Uterus (tissue), 2 donors: ENCODE data around the gene NMNAT3.

ENCODE experiments used
- POLR2A ChIP-seq, 2 donors: fragments of 450-650 bp; IDR thresholded peaks; one replicate each; pipeline ENCODE4 v1.6.1; 2016; ENCODE audit warnings: antibody characterized with exemption in 2 of 2, mild to moderate bottlenecking in 1 of 2, moderate library complexity in 1 of 2
- TF ChIP-seq, protein P1 (sequence below), 4 experiments: fragments of 200-600 bp in 2 of 4; fragments of 450-650 bp in 2 of 4; sonication (generic) in 2 of 4; IDR thresholded peaks; one replicate each; pipeline ENCODE4 v1.5.1; 2016 to 2019; ENCODE audit warnings: antibody characterized with exemption in 4 of 4, mild to moderate bottlenecking in 2 of 4, moderate library complexity in 1 of 4

DNA sequence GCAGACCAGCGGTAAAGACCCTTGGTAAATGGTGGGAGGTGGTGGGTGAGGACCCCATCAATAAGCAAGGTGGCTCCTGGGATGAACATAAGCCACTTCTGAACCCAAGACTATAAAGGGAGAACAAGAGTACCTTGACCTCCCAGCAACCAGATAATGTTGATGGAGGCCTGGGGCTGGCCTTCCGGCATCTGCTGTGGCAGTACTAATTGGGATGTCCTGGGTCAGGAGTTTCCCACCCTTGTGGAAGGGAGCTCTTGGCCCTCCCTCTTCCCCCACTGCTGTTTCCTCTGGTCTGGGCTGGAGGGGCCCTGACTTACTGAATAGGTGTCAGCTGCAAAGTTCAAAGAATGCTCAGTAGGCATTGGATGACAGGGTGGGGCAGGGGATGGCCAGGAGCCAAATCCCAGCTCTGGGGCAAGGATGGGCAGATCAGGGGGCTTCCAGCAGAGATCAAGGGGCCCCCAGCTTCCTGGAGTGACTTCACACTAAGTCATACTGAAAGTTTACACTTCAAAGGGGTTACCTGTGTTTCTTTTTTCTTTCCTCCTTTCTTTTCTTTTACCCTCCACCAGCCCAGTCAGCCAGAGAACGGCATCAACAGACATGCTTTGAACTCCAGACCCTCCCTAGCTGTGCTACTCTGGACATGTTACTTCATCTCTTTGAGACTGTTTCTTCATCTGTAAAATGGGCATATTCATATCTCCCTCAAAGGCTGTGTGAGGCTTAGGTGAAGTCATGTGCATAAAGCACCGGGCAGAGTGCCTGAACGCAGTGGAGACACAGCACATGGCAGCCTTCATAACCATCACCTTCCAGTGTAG is 139.8 kb downstream of the NMNAT3 start:
- TF ChIP-seq, protein P1, sequence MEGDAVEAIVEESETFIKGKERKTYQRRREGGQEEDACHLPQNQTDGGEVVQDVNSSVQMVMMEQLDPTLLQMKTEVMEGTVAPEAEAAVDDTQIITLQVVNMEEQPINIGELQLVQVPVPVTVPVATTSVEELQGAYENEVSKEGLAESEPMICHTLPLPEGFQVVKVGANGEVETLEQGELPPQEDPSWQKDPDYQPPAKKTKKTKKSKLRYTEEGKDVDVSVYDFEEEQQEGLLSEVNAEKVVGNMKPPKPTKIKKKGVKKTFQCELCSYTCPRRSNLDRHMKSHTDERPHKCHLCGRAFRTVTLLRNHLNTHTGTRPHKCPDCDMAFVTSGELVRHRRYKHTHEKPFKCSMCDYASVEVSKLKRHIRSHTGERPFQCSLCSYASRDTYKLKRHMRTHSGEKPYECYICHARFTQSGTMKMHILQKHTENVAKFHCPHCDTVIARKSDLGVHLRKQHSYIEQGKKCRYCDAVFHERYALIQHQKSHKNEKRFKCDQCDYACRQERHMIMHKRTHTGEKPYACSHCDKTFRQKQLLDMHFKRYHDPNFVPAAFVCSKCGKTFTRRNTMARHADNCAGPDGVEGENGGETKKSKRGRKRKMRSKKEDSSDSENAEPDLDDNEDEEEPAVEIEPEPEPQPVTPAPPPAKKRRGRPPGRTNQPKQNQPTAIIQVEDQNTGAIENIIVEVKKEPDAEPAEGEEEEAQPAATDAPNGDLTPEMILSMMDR (IDR thresholded peaks at IDR 0.05): no peak
- no peak for TF ChIP-seq POLR2A (IDR thresholded peaks at IDR 0.05)
